ENCODE data around the gene PTTG2. TPM values are rescaled to one million over a fixed set of nuclear protein-coding genes. Genes with fewer than 3 reads are reported as not detected.

The PTTG2 gene
- total and polyA plus RNA-seq, 2 of the 13 experiments (the other 11 are each of a cell fraction or from before 2014, with no cell fraction given) = not detected

GRCh38 chr4:37981844-37982720, 21.9 kb downstream of the PTTG2 start:
- ChIA-PET POLR2A (no interaction called here), CTCF (ENCODE audit: low intra/inter-chr PET ratio, low total read pairs) (no interaction called here)
- DNase-seq (ENCODE audit: low spot score) = peak; percentile 28
- no TSS peak for BruUV-seq (replicated peaks)
- Histone ChIP-seq H4K20me1 (ENCODE audit: insufficient read depth, low read length) (peaks cover 5% of the 10 kb centered on the region; the same call in 1 of the 2 replicates), H3K36me3 (replicated peaks in 1 of 2; ENCODE audit: control insufficient read depth in 1 of 2, insufficient read depth in 2 of 2, low read length in 2 of 2) (no peaks in the 10 kb centered on the region), H3K9ac (ENCODE audit: insufficient read depth, low read depth, low read length) (no peak overlapping the region), H3K9me3 (ENCODE audit: low read length) (no peaks in the 10 kb centered on the region), H3K27me3 (ENCODE audit: control insufficient read depth in 1 of 2, insufficient read depth in 2 of 2, low read length in 2 of 2) (no peaks in the 10 kb centered on the region), H3K4me1 (ENCODE audit: insufficient read depth, low read length) (peaks cover 44% of the 10 kb centered on the region), H3K4me3 (replicated peaks in 1 of 3; ENCODE audit: insufficient read depth in 1 of 3, low read depth in 2 of 3, low read length in 3 of 3) (no peak overlapping the region), H2AFZ (ENCODE audit: low read length) (no peak overlapping the region), H3K27ac (ENCODE audit: extremely low read length, insufficient read depth, low read length) (no peak overlapping the region), H3K4me2 (ENCODE audit: low read depth, low read length) (peak overlapping the region; percentile 50), H3K79me2 (ENCODE audit: insufficient read depth, low read length) (peaks cover 26% of the 10 kb centered on the region)
- intact Hi-C loops (cut with micrococcal nuclease; ENCODE audit: unreplicated experiment) (no loop called here), in situ Hi-C loops (cut with HindIII; ENCODE audit: extremely low pct_ligation_motif_present, low pct_unique_long_range_greater_than_20kb) (no loop called here)
- TF ChIP-seq FOXP4 (CRISPR knock-in tag; IDR thresholded peaks at IDR 0.05) = peak; percentile 39; the same call in 1 of the 2 replicates
- TF ChIP-seq ZIK1 (CRISPR knock-in tag; IDR thresholded peaks at IDR 0.05; ENCODE audit: borderline replicate concordance, low read depth) = no peak
- no peak for TF ChIP-seq PHF8 (CRISPR knock-in tag; IDR thresholded peaks at IDR 0.05)
- no peak for TF ChIP-seq ZNF335 (CRISPR knock-in tag; IDR thresholded peaks at IDR 0.05)
- WGBS (ENCODE audit: low lambda C conversion rate) = 45% methylated on average over 7 of the region's 7 CpGs
- ATAC-seq = peak; percentile 65
- FAIRE-seq = no peak

- in situ Hi-C loops (cut with HindIII; ENCODE audit: extremely low pct_ligation_motif_present, low pct_unique_long_range_greater_than_20kb) = no loop called here
- Histone ChIP-seq H2AFZ (ENCODE audit: low read length) (no peak overlapping the region), H3K4me3 (replicated peaks in 1 of 3; ENCODE audit: insufficient read depth in 1 of 3, low read depth in 2 of 3, low read length in 3 of 3) (no peak overlapping the region), H3K79me2 (ENCODE audit: insufficient read depth, low read length) (peaks cover 26% of the 10 kb centered on the region), H4K20me1 (ENCODE audit: insufficient read depth, low read length) (peaks cover 5% of the 10 kb centered on the region; the same call in 1 of the 2 replicates), H3K4me1 (ENCODE audit: insufficient read depth, low read length) (peaks cover 44% of the 10 kb centered on the region), H3K9me3 (ENCODE audit: low read length) (no peaks in the 10 kb centered on the region), H3K27ac (ENCODE audit: extremely low read length, insufficient read depth, low read length) (no peak overlapping the region), H3K9ac (ENCODE audit: insufficient read depth, low read depth, low read length) (no peak overlapping the region), H3K4me2 (ENCODE audit: low read depth, low read length) (no peak overlapping the region), H3K27me3 (ENCODE audit: control insufficient read depth in 1 of 2, insufficient read depth in 2 of 2, low read length in 2 of 2) (no peaks in the 10 kb centered on the region), H3K36me3 (replicated peaks in 1 of 2; ENCODE audit: control insufficient read depth in 1 of 2, insufficient read depth in 2 of 2, low read length in 2 of 2) (no peaks in the 10 kb centered on the region)
- ChIA-PET CTCF (ENCODE audit: low intra/inter-chr PET ratio, low total read pairs) (no interaction called here), POLR2A (no interaction called here)
- TF ChIP-seq HOXA5 (CRISPR knock-in tag; IDR thresholded peaks at IDR 0.05) (no peak), AGO2 (optimal IDR thresholded peaks at IDR 0.05; ENCODE audit: low read depth, low read length) (no peak)
- ATAC-seq = no peak
- 94% methylated on average over 5 of the region's 5 CpGs for WGBS (ENCODE audit: low lambda C conversion rate)
- BruUV-seq (replicated peaks) = no TSS peak
- intact Hi-C loops (cut with micrococcal nuclease; ENCODE audit: unreplicated experiment) = no loop called here
- DNase-seq (ENCODE audit: low spot score) = no peak
- FAIRE-seq = no peak
Measured at GRCh38 chr4:37982736-37983135, 22.5 kb downstream of the PTTG2 start.

Measured in HepG2 (cell line).